Midbrain (tissue), 1 donor: ENCODE measurements around the gene RAB3D.

Experiments used
- DNase-seq: peaks from one replicate; lab custom pipeline; 2025; lab: John Stamatoyannopoulos, UW

Gene RAB3D

GRCh38 chr19:11295180-11295579 lies 44.3 kb downstream of the RAB3D start:
- no peak for DNase-seq

GRCh38 chr19:11293433-11294389 lies 45.7 kb downstream of the RAB3D start:
- peak; percentile 90 for DNase-seq

- DNase-seq, result no peak
Measured at GRCh38 chr19:11291991-11292390, 47.5 kb downstream of the RAB3D start.

- DNase-seq, result no peak
Measured at GRCh38 chr19:11291415-11291814, 48.0 kb downstream of the RAB3D start.

GRCh38 chr19:11290256-11290655 lies 49.2 kb downstream of the RAB3D start:
- DNase-seq, result no peak

GRCh38 chr19:11288349-11288748 lies 51.1 kb downstream of the RAB3D start:
- DNase-seq, result no peak

- DNase-seq, result no peak
Measured at GRCh38 chr19:11286312-11286974, 53.0 kb downstream of the RAB3D start.

- no peak for DNase-seq
Measured at GRCh38 chr19:11284515-11284914, 54.9 kb downstream of the RAB3D start.

GRCh38 chr19:11281356-11282049 lies 58.0 kb downstream of the RAB3D start:
- no peak for DNase-seq

GRCh38 chr19:11279505-11280236 lies 59.8 kb downstream of the RAB3D start:
- DNase-seq, result no peak

- no peak for DNase-seq
Measured at GRCh38 chr19:11278670-11279069, 60.8 kb downstream of the RAB3D start.

GRCh38 chr19:11274533-11275086 lies 64.8 kb downstream of the RAB3D start:
- DNase-seq, result no peak

GRCh38 chr19:11273989-11274388 lies 65.5 kb downstream of the RAB3D start:
- DNase-seq, result no peak

- no peak for DNase-seq
Measured at GRCh38 chr19:11273296-11273695, 66.2 kb downstream of the RAB3D start.
